ENCODE results near the gene SMPD3. TPM values are rescaled to one million over a fixed set of nuclear protein-coding genes. Genes with fewer than 3 reads are reported as not detected.

The SMPD3 gene
- total and polyA plus RNA-seq, 2 of the 4 experiments (the other 2 are of a cell fraction): not detected

DNA sequence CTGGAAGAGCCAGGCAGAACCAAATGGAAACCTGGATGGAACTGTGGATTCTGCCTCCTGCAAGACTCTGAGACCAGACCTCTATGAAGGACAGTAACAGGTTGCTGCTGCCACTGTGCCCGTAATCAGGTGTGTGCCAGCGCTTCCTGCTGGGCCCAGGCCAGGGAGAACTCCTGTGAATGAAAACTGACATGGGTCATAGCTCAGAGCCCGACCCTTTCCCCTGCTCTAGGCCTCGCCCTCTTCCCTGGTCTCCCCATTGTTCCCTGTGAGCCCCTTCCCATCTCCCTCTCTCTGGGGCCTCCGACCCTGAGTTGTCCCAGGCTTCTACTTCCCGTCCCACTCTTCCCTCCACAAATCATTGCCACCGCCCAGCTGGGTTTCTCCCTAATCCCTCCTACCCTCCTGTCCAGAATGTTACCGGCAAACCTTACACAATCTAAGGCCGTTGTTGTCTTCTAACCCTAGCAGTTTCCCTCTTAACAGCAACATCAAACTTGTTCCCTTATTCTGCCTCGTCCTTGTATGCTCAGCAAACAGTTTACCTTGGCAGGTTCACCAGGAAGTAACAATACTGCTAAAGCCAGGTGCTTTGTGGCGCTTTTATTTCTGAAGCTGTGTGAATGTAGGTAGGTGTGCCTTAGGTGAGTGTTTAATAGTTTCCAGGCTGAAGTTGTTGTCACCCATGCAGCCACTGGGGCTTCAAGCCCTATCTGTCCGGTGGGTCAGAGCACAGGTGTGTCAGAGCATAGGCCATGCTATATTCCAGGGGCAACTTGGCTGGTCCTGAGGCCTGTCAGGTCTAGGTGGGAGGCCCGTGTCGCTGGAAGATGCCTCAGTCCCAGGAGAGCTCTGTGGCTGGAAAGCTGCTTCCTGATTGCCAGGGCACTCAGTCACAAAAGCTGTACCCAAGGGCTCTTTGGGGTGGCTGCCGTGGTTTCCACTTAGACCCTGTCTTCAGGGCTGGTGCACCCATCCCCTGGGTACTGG, 32.0 kb downstream of the SMPD3 start:
- ATAC-seq (ENCODE audit: low read depth) (no peak), DNase-seq (no peak)
- BruUV-seq (replicated peaks): no TSS peak
- Histone ChIP-seq H3K23ac (ENCODE audit: low read depth, low read length) (no peak overlapping the region), H3K9me1 (ENCODE audit: insufficient read depth, low read length) (no peaks in the 10 kb centered on the region), H3K27me3 (ENCODE audit: control insufficient read depth, insufficient read depth, low read length) (peaks cover 57% of the 10 kb centered on the region), H2AFZ (replicated peaks; ENCODE audit: low read length, poor library complexity) (no peak overlapping the region), H2BK20ac (ENCODE audit: low read depth, low read length) (no peak overlapping the region), H3K56ac (ENCODE audit: extremely low read depth, insufficient read depth, low read length) (no peak overlapping the region), H3K9ac (ENCODE audit: low read depth, low read length) (no peak overlapping the region), H2AK9ac (replicated peaks; ENCODE audit: low read depth, low read length, poor library complexity) (no peak overlapping the region), H3K27ac (ENCODE audit: insufficient read depth, low read length) (no peak overlapping the region), H3K79me1 (ENCODE audit: low read depth in 1 of 2, low read length in 2 of 2) (no peaks in the 10 kb centered on the region), H2AK5ac (ENCODE audit: low read depth, low read length) (no peak overlapping the region), H4K5ac (ENCODE audit: low read depth, low read length) (no peak overlapping the region), H4K8ac (ENCODE audit: low read depth in 2 of 2, low read length in 2 of 2) (no peak overlapping the region), H4K91ac (ENCODE audit: insufficient read depth, low read depth, low read length) (no peak overlapping the region), H3K4ac (ENCODE audit: low read depth, low read length) (no peak overlapping the region), H3K14ac (replicated peaks; ENCODE audit: low read depth, low read length) (no peak overlapping the region), H3K9me3 (ENCODE audit: control insufficient read depth, insufficient read depth, low read length) (no peaks in the 10 kb centered on the region), H2BK15ac (ENCODE audit: low read depth, low read length) (no peak overlapping the region), H4K20me1 (ENCODE audit: insufficient read depth, low read length) (no peaks in the 10 kb centered on the region), H2BK5ac (ENCODE audit: low read depth, low read length, poor library complexity, severe bottlenecking) (no peak overlapping the region), H3K4me3 (ENCODE audit: insufficient read depth, low read depth, low read length) (no peak overlapping the region), H3K36me3 (ENCODE audit: control insufficient read depth, insufficient read depth, low read length) (no peaks in the 10 kb centered on the region), H3K18ac (ENCODE audit: low read depth, low read length) (no peak overlapping the region), H3K4me1 (ENCODE audit: control insufficient read depth, insufficient read depth, low read length) (no peaks in the 10 kb centered on the region), H3K4me2 (ENCODE audit: low read depth, low read length) (no peak overlapping the region), H2BK120ac (ENCODE audit: low read depth, low read length) (no peak overlapping the region)
- ChIA-PET CTCF (interaction anchor here (1.0 kb wide), 1 partner anchor 20 kb away, joined by 3 read pairs; no protein-coding TSS in a partner anchor), POLR2A (ENCODE audit: unreplicated experiment) (no interaction called here)
- TF ChIP-seq MXI1 (IDR thresholded peaks at IDR 0.05; ENCODE audit: borderline replicate concordance, low read depth, low read length) (no peak), CHD1 (IDR thresholded peaks at IDR 0.05; ENCODE audit: low read depth, low read length) (no peak), NFE2L2 (IDR thresholded peaks at IDR 0.05; ENCODE audit: low read depth, low read length) (no peak)
- intact Hi-C loops (cut with micrococcal nuclease) (no loop called here), in situ Hi-C loops (cut with MboI; ENCODE audit: low sequenced_read_pairs) (no loop called here), dilution Hi-C loops (cut with HindIII; ENCODE audit: low sequenced_read_pairs, unreplicated experiment) (no loop called here)
- WGBS, 2 experiments (ENCODE audit: extremely low coverage in 2 of 2, insufficient read length in 1 of 2): 53% methylated on average over 7 of the region's 15 CpGs; no CpG with 5 or more reads in 1 of the 2 experiments

Measured in IMR-90 (cell line).